ENCODE measurements around the gene ITGB1BP1. TPM values are rescaled to one million over a fixed set of nuclear protein-coding genes. Genes with fewer than 3 reads are reported as not detected.

ITGB1BP1 gene
- total and polyA plus RNA-seq, 3 donors from 2014 or later, result 31.3 to 45.6 (median 38.1) TPM

GRCh38 chr2:9441556-9441955 lies 18.2 kb upstream of the ITGB1BP1 start:
- H3K27ac ChIP-seq, result no peak overlapping the region
- intact Hi-C loops (cut with DNase I; ENCODE audit: low total_unique reads), result no loop called here
- TF ChIP-seq POLR2A (IDR thresholded peaks at IDR 0.05) (no peak), CTCF (IDR thresholded peaks at IDR 0.05) (no peak)
- no peak overlapping the region for H3K4me3 ChIP-seq
- H3K9me3 ChIP-seq, result no peaks in the 10 kb centered on the region
- no peaks in the 10 kb centered on the region for H3K27me3 ChIP-seq
- WGBS, 2 donors, result 56 to 73% methylated on average over 3 of the region's 3 CpGs
- no peaks in the 10 kb centered on the region for H3K4me1 ChIP-seq
- DNase-seq, result no peak
- peaks cover 3% of the 10 kb centered on the region for H3K36me3 ChIP-seq (ENCODE audit: low read depth, missing control alignments)

GRCh38 chr2:9440058-9440727 lies 16.9 kb upstream of the ITGB1BP1 start:
- no peaks in the 10 kb centered on the region for H3K4me1 ChIP-seq
- no peak overlapping the region for H3K4me3 ChIP-seq
- no peaks in the 10 kb centered on the region for H3K27me3 ChIP-seq
- 97 to 100% methylated on average over 1 of the region's 1 CpG for WGBS, 2 donors
- no peak for TF ChIP-seq POLR2A (IDR thresholded peaks at IDR 0.05)
- no peak for TF ChIP-seq CTCF (IDR thresholded peaks at IDR 0.05)
- DNase-seq, result no peak
- peaks cover 3% of the 10 kb centered on the region for H3K36me3 ChIP-seq (ENCODE audit: low read depth, missing control alignments)
- H3K27ac ChIP-seq, result no peak overlapping the region
- no peaks in the 10 kb centered on the region for H3K9me3 ChIP-seq
- intact Hi-C loops (cut with DNase I; ENCODE audit: low total_unique reads), result no loop called here

- no peaks in the 10 kb centered on the region for H3K27me3 ChIP-seq
- DNase-seq, result no peak
- intact Hi-C loops (cut with DNase I; ENCODE audit: low total_unique reads), result no loop called here
- H3K4me1 ChIP-seq, result no peaks in the 10 kb centered on the region
- TF ChIP-seq CTCF (IDR thresholded peaks at IDR 0.05), result no peak
- no peak for TF ChIP-seq POLR2A (IDR thresholded peaks at IDR 0.05)
- H3K9me3 ChIP-seq, result no peaks in the 10 kb centered on the region
- 97 to 100% methylated on average over 1 of the region's 1 CpG for WGBS, 2 donors
- no peak overlapping the region for H3K4me3 ChIP-seq
- peaks cover 3% of the 10 kb centered on the region for H3K36me3 ChIP-seq (ENCODE audit: low read depth, missing control alignments)
- H3K27ac ChIP-seq, result no peak overlapping the region
Observed at GRCh38 chr2:9439536-9439935, 16.2 kb upstream of the ITGB1BP1 start.

- Histone ChIP-seq H3K27me3 (no peaks in the 10 kb centered on the region), H3K4me3 (no peak overlapping the region), H3K9me3 (no peaks in the 10 kb centered on the region), H3K36me3 (ENCODE audit: low read depth, missing control alignments) (peaks cover 3% of the 10 kb centered on the region), H3K4me1 (no peaks in the 10 kb centered on the region), H3K27ac (no peak overlapping the region)
- intact Hi-C loops (cut with DNase I; ENCODE audit: low total_unique reads), result no loop called here
- TF ChIP-seq POLR2A (IDR thresholded peaks at IDR 0.05) (no peak), CTCF (IDR thresholded peaks at IDR 0.05) (no peak)
- 68 to 75% methylated on average over 2 of the region's 2 CpGs for WGBS, 2 donors
- no peak for DNase-seq
Observed at GRCh38 chr2:9434489-9434888, 11.2 kb upstream of the ITGB1BP1 start.
